ENCODE data around the gene SLMAP. TPM values are rescaled to one million over a fixed set of nuclear protein-coding genes. Genes with fewer than 3 reads are reported as not detected.

Gene SLMAP
- total and polyA plus RNA-seq, 2 of the 13 experiments (the other 11 are each of a cell fraction or from before 2014, with no cell fraction given) = 24.0 to 48.3 TPM

DNA sequence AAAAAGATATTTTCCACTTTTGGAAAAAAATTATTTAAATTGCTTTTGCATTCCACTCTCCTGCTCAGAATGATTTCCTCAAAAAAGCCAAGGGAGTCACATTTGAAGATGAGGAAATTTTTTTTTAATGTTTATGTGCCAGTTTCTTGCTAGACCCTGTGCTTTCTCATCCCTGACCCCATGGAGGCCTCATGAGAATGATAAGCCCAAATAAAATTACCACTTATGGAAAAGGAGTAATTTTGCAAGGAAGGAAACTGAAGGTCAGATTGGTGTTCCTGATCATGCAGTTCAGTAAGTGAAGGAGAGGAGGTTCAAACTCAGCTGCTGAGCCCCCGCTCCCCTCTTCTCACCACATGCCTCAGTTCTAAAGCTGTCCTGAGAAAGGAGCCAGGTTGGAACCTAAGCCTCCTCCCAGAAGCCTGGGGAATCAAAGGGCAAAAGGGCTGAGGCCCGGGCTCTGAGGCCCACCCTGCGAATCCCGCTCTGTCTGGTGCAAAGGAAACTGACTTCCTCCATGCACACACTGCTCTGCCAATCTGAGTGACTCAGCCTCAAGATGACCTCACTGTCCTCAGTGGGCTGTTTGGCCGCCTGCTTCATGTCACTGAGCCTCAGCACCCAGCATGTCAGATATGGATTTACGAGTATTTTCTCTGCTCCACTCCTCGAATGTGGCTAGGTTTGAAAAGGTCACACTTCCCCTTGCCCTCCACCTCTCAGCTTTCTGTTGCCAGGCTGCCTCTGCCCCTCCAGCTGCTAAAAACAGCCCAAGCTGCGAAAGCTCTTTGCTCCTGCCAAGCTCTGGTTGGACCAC, 195.2 kb downstream of the SLMAP start (continued):
- TF ChIP-seq, protein P1, sequence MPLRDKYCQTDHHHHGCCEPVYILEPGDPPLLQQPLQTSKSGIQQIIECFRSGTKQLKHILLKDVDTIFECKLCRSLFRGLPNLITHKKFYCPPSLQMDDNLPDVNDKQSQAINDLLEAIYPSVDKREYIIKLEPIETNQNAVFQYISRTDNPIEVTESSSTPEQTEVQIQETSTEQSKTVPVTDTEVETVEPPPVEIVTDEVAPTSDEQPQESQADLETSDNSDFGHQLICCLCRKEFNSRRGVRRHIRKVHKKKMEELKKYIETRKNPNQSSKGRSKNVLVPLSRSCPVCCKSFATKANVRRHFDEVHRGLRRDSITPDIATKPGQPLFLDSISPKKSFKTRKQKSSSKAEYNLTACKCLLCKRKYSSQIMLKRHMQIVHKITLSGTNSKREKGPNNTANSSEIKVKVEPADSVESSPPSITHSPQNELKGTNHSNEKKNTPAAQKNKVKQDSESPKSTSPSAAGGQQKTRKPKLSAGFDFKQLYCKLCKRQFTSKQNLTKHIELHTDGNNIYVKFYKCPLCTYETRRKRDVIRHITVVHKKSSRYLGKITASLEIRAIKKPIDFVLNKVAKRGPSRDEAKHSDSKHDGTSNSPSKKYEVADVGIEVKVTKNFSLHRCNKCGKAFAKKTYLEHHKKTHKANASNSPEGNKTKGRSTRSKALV (CRISPR knock-in tag; IDR thresholded peaks at IDR 0.05) = no peak
- no peak for TF ChIP-seq SOX6 (IDR thresholded peaks at IDR 0.05)
- 0 out of 2 replicates have a peak, but pooled peaks have one; percentile 32 for TF ChIP-seq SOX6 (CRISPR knock-in tag; IDR thresholded peaks at IDR 0.05)
- 0 out of 2 replicates have a peak, but pooled peaks have one; percentile 28 for TF ChIP-seq ZFX (CRISPR knock-in tag; IDR thresholded peaks at IDR 0.05; ENCODE audit: low read depth)
- TF ChIP-seq YEATS2 (CRISPR knock-in tag; IDR thresholded peaks at IDR 0.05; ENCODE audit: borderline replicate concordance) = 0 out of 2 replicates have a peak, but pooled peaks have one; percentile 17
- no peak for TF ChIP-seq ZNF891 (CRISPR knock-in tag; IDR thresholded peaks at IDR 0.05)
- TF ChIP-seq FOSL2 (CRISPR knock-in tag; IDR thresholded peaks at IDR 0.05) = peak; percentile 92
- TF ChIP-seq SETDB1 (CRISPR knock-in tag; IDR thresholded peaks at IDR 0.05; ENCODE audit: borderline replicate concordance) = no peak
- no peak for TF ChIP-seq HNRNPLL (IDR thresholded peaks at IDR 0.05; ENCODE audit: low read depth, low read length, poor library complexity, severe bottlenecking)
- TF ChIP-seq, protein P2, sequence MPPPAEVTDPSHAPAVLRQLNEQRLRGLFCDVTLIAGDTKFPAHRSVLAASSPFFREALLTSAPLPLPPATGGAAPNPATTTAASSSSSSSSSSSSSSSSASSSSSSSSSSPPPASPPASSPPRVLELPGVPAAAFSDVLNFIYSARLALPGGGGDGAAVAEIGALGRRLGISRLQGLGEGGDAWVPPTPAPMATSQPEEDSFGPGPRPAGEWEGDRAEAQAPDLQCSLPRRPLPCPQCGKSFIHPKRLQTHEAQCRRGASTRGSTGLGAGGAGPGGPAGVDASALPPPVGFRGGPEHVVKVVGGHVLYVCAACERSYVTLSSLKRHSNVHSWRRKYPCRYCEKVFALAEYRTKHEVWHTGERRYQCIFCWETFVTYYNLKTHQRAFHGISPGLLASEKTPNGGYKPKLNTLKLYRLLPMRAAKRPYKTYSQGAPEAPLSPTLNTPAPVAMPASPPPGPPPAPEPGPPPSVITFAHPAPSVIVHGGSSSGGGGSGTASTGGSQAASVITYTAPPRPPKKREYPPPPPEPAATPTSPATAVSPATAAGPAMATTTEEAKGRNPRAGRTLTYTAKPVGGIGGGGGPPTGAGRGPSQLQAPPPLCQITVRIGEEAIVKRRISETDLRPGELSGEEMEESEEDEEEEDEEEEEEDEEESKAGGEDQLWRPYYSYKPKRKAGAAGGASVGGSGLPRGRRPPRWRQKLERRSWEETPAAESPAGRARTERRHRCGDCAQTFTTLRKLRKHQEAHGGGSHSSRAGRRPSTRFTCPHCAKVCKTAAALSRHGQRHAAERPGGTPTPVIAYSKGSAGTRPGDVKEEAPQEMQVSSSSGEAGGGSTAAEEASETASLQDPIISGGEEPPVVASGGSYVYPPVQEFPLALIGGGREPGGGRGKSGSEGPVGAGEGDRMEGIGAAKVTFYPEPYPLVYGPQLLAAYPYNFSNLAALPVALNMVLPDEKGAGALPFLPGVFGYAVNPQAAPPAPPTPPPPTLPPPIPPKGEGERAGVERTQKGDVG (CRISPR knock-in tag; IDR thresholded peaks at IDR 0.05; ENCODE audit: borderline replicate concordance) = 0 out of 2 replicates have a peak, but pooled peaks have one; percentile 36
- no peak for TF ChIP-seq CC2D1A (CRISPR knock-in tag; IDR thresholded peaks at IDR 0.05)
- no peak for TF ChIP-seq ZNF207 (IDR thresholded peaks at IDR 0.05; ENCODE audit: borderline replicate concordance)
- TF ChIP-seq, protein P3, sequence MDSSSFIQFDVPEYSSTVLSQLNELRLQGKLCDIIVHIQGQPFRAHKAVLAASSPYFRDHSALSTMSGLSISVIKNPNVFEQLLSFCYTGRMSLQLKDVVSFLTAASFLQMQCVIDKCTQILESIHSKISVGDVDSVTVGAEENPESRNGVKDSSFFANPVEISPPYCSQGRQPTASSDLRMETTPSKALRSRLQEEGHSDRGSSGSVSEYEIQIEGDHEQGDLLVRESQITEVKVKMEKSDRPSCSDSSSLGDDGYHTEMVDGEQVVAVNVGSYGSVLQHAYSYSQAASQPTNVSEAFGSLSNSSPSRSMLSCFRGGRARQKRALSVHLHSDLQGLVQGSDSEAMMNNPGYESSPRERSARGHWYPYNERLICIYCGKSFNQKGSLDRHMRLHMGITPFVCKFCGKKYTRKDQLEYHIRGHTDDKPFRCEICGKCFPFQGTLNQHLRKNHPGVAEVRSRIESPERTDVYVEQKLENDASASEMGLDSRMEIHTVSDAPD (CRISPR knock-in tag; IDR thresholded peaks at IDR 0.05) = no peak
- no peak for TF ChIP-seq ZNF33A (CRISPR knock-in tag; IDR thresholded peaks at IDR 0.05; ENCODE audit: borderline replicate concordance)
- TF ChIP-seq ZNF101 (CRISPR knock-in tag; IDR thresholded peaks at IDR 0.05; ENCODE audit: borderline replicate concordance, low read depth) = no peak
- no peak for TF ChIP-seq PAF1 (CRISPR knock-in tag; IDR thresholded peaks at IDR 0.05)
- TF ChIP-seq, protein P4, sequence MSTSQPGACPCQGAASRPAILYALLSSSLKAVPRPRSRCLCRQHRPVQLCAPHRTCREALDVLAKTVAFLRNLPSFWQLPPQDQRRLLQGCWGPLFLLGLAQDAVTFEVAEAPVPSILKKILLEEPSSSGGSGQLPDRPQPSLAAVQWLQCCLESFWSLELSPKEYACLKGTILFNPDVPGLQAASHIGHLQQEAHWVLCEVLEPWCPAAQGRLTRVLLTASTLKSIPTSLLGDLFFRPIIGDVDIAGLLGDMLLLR (CRISPR knock-in tag; IDR thresholded peaks at IDR 0.05) = 0 out of 2 replicates have a peak, but pooled peaks have one; percentile 47
- peak; percentile 30; the same call in 1 of the 2 replicates for TF ChIP-seq SP4 (CRISPR knock-in tag; IDR thresholded peaks at IDR 0.05)
